HCT116 (cell line): ENCODE results near the gene ARHGEF40. TPM values are rescaled to one million over a fixed set of nuclear protein-coding genes. Genes with fewer than 3 reads are reported as not detected.

ENCODE experiments used
- ATAC-seq: fragments of 200-7000 bp; cut with Tn5 transposase; 2 replicates; pipeline ENCODE4 v1.9.1; 2020; ENCODE audit warnings: mild to moderate bottlenecking, moderate library complexity
- Bru-seq: library from RNA; stranded (reverse); fragments of 400-500 nt; gene quantifications from one replicate; lab custom pipeline; 2021; lab: Mats Ljungman, UMichigan
- BruChase-seq, 2 experiments: library from RNA; stranded (reverse); fragments of 400-500 nt; gene quantifications; one replicate each; lab custom pipeline; 2021; lab: Mats Ljungman, UMichigan
- BruUV-seq: library from RNA; stranded (reverse); fragments of 400-500 nt; replicated peaks from 2 replicates; lab custom pipeline; 2021; lab: Mats Ljungman, UMichigan
- CTCF ChIA-PET: fragments of 300-600 bp; sonication (Branson Sonifier 250); formaldehyde crosslinking; loops from one replicate; lab custom pipeline; 2021; ENCODE audit warnings: antibody characterized with exemption; lab: Charles Lee
- POLR2A ChIA-PET: fragments of 300-600, 350-600 bp; sonication (Branson Sonifier 250); formaldehyde crosslinking; loops from one replicate; lab custom pipeline; 2021; ENCODE audit warnings: antibody characterized with exemption; lab: Charles Lee
- RAD21 ChIA-PET, 2 experiments: fragments of 300-600 bp; sonication (Branson Sonifier 250); formaldehyde crosslinking; loops; one replicate each; lab custom pipeline; 2023; ENCODE audit warnings: low total read pairs in 2 of 2; ENCODE audit not compliant: uncharacterized antibody in 2 of 2, unreplicated experiment in 2 of 2, low non-redundant PET in 1 of 2; lab: Charles Lee
- DNase-seq: peaks from one replicate; pipeline ENCODE4 v3.0.0-alpha.2; 2010; ENCODE audit warnings: low read depth, low spot score
- H2AFZ ChIP-seq: fragments of 200-600 bp; shearing (Covaris generic), sonication (generic); 2 replicates; pipeline ENCODE4 v1.6.1; 2017; ENCODE audit warnings: low read depth, mixed run types, mixed read lengths, antibody characterized with exemption, low read length; ENCODE audit not compliant: poor library complexity, severe bottlenecking
- H3K27ac ChIP-seq: 2 replicates; pipeline ENCODE4 v1.5.1; 2012; ENCODE audit warnings: low read depth, low read length
- H3K27me3 ChIP-seq: fragments of 200-600 bp; sonication (generic); 2 replicates; pipeline ENCODE4 v1.6.1; 2016; ENCODE audit warnings: mixed run types, low read length, mixed read lengths; ENCODE audit not compliant: insufficient read depth
- H3K36me3 ChIP-seq, 2 experiments: fragments of 200-500 bp in 1 of 2; fragments of 200-600 bp in 1 of 2; sonication (Bioruptor generic) in 1 of 2; sonication (generic) in 1 of 2; 2 replicates each; pipeline versions ENCODE4 v1.5.1 to v1.6.1; 2014 to 2016; ENCODE audit warnings: low read length in 2 of 2, inconsistent platforms in 1 of 2, mixed read lengths in 1 of 2, mixed run types in 1 of 2; ENCODE audit not compliant: insufficient read depth in 2 of 2, control insufficient read depth in 1 of 2
- H3K4me1 ChIP-seq, 2 experiments: fragments of 200-600 bp in 1 of 2; sonication (generic) in 1 of 2; 2 replicates each; pipeline versions ENCODE4 v1.5.1 to v1.6.1; 2012 to 2017; ENCODE audit warnings: low read length in 2 of 2, inconsistent platforms in 1 of 2, mild to moderate bottlenecking in 1 of 2, mixed read lengths in 1 of 2, mixed run types in 1 of 2, moderate library complexity in 1 of 2; ENCODE audit not compliant: insufficient read depth in 2 of 2, control insufficient read depth in 1 of 2
- H3K4me2 ChIP-seq: fragments of 200-600 bp; sonication (generic); 2 replicates; pipeline ENCODE4 v1.6.1; 2017; ENCODE audit warnings: mixed run types, low read length, mixed read lengths
- H3K4me3 ChIP-seq, 2 experiments: fragments of 200-600 bp in 1 of 2; sonication (generic) in 1 of 2; replicated peaks in 1 of 2; 2 replicates each; pipeline ENCODE4 v1.5.1; 2011 to 2016; ENCODE audit warnings: low read length in 2 of 2, control low read depth in 1 of 2, low read depth in 1 of 2, mild to moderate bottlenecking in 1 of 2, mixed read lengths in 1 of 2, mixed run types in 1 of 2
- H3K79me2 ChIP-seq: fragments of 200-600 bp; sonication (generic); 2 replicates; pipeline ENCODE4 v1.6.1; 2017; ENCODE audit warnings: mild to moderate bottlenecking, mixed run types, low read length, moderate library complexity, mixed read lengths; ENCODE audit not compliant: insufficient read depth
- H3K9ac ChIP-seq: fragments of 200-600 bp; sonication (generic); 2 replicates; pipeline ENCODE4 v1.6.1; 2016; ENCODE audit warnings: low read length, mixed read lengths
- H3K9me2 ChIP-seq: fragments of 200-600 bp; sonication (generic), shearing (Covaris generic); 2 replicates; pipeline ENCODE4 v1.6.1; 2017; ENCODE audit warnings: mixed run types, mild to moderate bottlenecking, moderate library complexity; ENCODE audit not compliant: insufficient read depth
- H3K9me3 ChIP-seq, 2 experiments: fragments of 200-500 bp in 1 of 2; fragments of 200-600 bp in 1 of 2; sonication (Bioruptor generic) in 1 of 2; sonication (generic) in 1 of 2; 2 replicates each; pipeline ENCODE4 v1.6.1; 2014 to 2017; ENCODE audit warnings: low read length in 2 of 2, mixed read lengths in 2 of 2, inconsistent platforms in 1 of 2, low read depth in 1 of 2, mild to moderate bottlenecking in 1 of 2, mixed run types in 1 of 2, moderate library complexity in 1 of 2; ENCODE audit not compliant: control insufficient read depth in 1 of 2, insufficient read depth in 1 of 2
- H4K20me1 ChIP-seq: fragments of 200-600 bp; sonication (generic), shearing (Covaris generic); 2 replicates; pipeline ENCODE4 v1.6.1; 2017; ENCODE audit warnings: mixed run types, mild to moderate bottlenecking, moderate library complexity; ENCODE audit not compliant: insufficient read depth
- CBX3 ChIP-seq: IDR thresholded peaks from 2 replicates; pipeline ENCODE4 v1.6.1; 2012; ENCODE audit warnings: low read depth
- CEBPB ChIP-seq: IDR thresholded peaks from 2 replicates; pipeline ENCODE4 v1.6.1; 2012; ENCODE audit warnings: low read depth
- EZH2 ChIP-seq: fragments of 200-600 bp; sonication (generic); IDR thresholded peaks from 2 replicates; pipeline ENCODE4 v1.6.1; 2017; ENCODE audit warnings: antibody characterized with exemption, mixed run types
- EZH2phosphoT487 ChIP-seq: fragments of 200-600 bp; IDR thresholded peaks from 2 replicates; pipeline ENCODE4 v1.6.1; 2018; ENCODE audit warnings: antibody characterized with exemption, borderline replicate concordance
- JUND ChIP-seq: IDR thresholded peaks from 2 replicates; pipeline ENCODE4 v1.6.1; 2012
- POLR2AphosphoS5 ChIP-seq: IDR thresholded peaks from 2 replicates; pipeline ENCODE4 v1.6.1; 2011; ENCODE audit warnings: mild to moderate bottlenecking, low read depth, low read length, moderate library complexity
- ZFX ChIP-seq: fragments of 450-650 bp; IDR thresholded peaks from 2 replicates; pipeline ENCODE4 v1.6.1; 2017
- ZNF274 ChIP-seq: fragments of 200-500 bp; sonication (Bioruptor generic); IDR thresholded peaks from 2 replicates; pipeline ENCODE4 v1.6.1; 2014; ENCODE audit warnings: mild to moderate bottlenecking, low read depth, low read length, inconsistent platforms
- intact Hi-C: fragments of 100-400 bp; cut with micrococcal nuclease; formaldehyde crosslinking; loops from 2 replicates; pipeline ENCODE4 v1.10.0; 2022
- long read RNA-seq: library from polyadenylated mRNA; unstranded; transcript quantifications from one replicate; pipeline ENCODE4 v2.0.0, GENCODE V29; 2021; ENCODE audit not compliant: unreplicated experiment
- polyA plus RNA-seq: library from polyadenylated mRNA; unstranded; fragments of >200 nt; gene quantifications from 2 replicates; pipeline ENCODE4 v1.2.1, GENCODE V29; 2012; ENCODE audit warnings: missing spikeins
- total RNA-seq: library from RNA; stranded (reverse); gene quantifications from one replicate; pipeline ENCODE4 v1.2.1, GENCODE V29; 2021; ENCODE audit not compliant: unreplicated experiment
- TF ChIP-seq, protein P1 (sequence below), 3 experiments: fragments of 200-600 bp in 1 of 3; sonication (generic) in 1 of 3; IDR thresholded peaks in 2 of 3; conservative IDR thresholded peaks in 1 of 3; 2 replicates each; pipeline ENCODE4 v1.5.1; 2012 to 2017; ENCODE audit warnings: low read depth in 2 of 3, low read length in 2 of 3, antibody characterized with exemption in 1 of 3, borderline replicate concordance in 1 of 3, control low read depth in 1 of 3, mild to moderate bottlenecking in 1 of 3, mixed read lengths in 1 of 3, mixed run types in 1 of 3, moderate library complexity in 1 of 3; ENCODE audit not compliant: insufficient read depth in 1 of 3
- TF ChIP-seq, protein P2 (sequence below): IDR thresholded peaks from 2 replicates; pipeline ENCODE4 v1.6.1; 2012
- TF ChIP-seq, protein P3 (sequence below): IDR thresholded peaks from 2 replicates; pipeline ENCODE4 v1.6.1; 2012; ENCODE audit warnings: low read depth

Gene ARHGEF40
- total RNA-seq (6.3 TPM), Bru-seq, nascent RNA (percentile 46 among the genes with signal in this experiment), BruChase-seq, experiment 1, labeled RNA remaining after a 6-hour chase (percentile 46 among the genes with signal in this experiment), BruChase-seq, experiment 2, labeled RNA remaining after a 2-hour chase (percentile 45 among the genes with signal in this experiment)
- 4.3 and 4.7 TPM in 2 replicates for polyA plus RNA-seq
- long read RNA-seq, full-length matches to known transcripts: 1 of 13 reads
- long read RNA-seq, partial matches to known transcripts: 7 of 13 reads
- long read RNA-seq, other reads (novel, unspliced or antisense): 5 of 13 reads

DNA sequence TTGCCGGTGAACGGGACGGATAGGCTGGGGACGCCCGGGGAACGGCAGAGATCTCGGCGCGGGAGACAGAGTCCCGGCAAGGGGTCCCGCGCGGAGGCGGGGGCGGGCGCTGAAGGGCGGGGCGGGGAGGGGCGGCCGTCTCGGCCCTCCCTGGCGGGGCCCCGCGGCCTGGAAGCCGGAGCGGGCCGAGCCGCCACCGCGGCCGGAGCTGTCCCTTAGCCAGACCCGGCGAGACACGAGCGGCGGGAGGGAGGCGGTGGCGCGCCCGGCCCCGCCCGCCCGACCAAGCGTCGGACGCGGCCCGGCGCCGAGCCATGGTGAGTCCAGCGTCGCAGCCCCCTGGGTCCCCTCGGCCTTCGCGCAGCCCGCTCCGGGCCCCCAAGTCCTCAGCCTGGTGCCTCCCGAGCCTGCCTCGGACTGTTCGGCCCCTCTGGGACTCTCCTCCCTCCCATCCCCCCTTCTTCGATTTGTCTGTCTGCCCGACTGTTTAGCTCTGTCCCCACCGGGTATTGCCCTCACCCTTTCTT is at the start of gene ARHGEF40:
Gene ARHGEF40, plus strand, starts transcription at position 222 of the 527 bp plus-strand sequence. Its CDS starts 93 bp downstream, at position 315.
- CTCF ChIA-PET: interaction anchor here (1.0 to 2.4 kb wide), 6 partner anchors 17 to 99 kb away, joined by 3 to 10 read pairs (median 4); no protein-coding TSS in a partner anchor
- H3K27ac ChIP-seq: peak within 1 kb of the TSS; percentile 47; the same call in 1 of the 2 replicates
- POLR2A ChIA-PET: no interaction called here
- H4K20me1 ChIP-seq: no peaks in the 10 kb centered on the region
- no peaks in the 10 kb centered on the region for H3K79me2 ChIP-seq
- H3K27me3 ChIP-seq: 0 out of 2 replicates have a peak, but pooled peaks cover 4% of the 10 kb centered on the region
- no peaks in the 10 kb centered on the region for H3K9me3 ChIP-seq
- TF ChIP-seq POLR2AphosphoS5 (peak; percentile 29; the same call in 1 of the 2 replicates), ZFX (peak; percentile 66; the same call in 1 of the 2 replicates), CBX3 (no peak)
- BruUV-seq: no TSS peak
- peak within 1 kb of the TSS; percentile 61 to 74 for H3K4me3 ChIP-seq
- no peaks in the 10 kb centered on the region for H3K9me2 ChIP-seq
- H3K4me2 ChIP-seq: peak within 1 kb of the TSS; percentile 97
- peak within 1 kb of the TSS; percentile 54 for H2AFZ ChIP-seq
- DNase-seq (no peak), ATAC-seq (peak; percentile 78)
- no peaks in the 10 kb centered on the region for H3K36me3 ChIP-seq
- H3K4me1 ChIP-seq: peaks cover 7 to 28% of the 10 kb centered on the region in 2 experiments
- intact Hi-C loops: no loop called here
- RAD21 ChIA-PET: interaction anchor here (0.7 to 1.8 kb wide), 2 partner anchors 55 to 92 kb away, joined by 6 read pairs; no protein-coding TSS in a partner anchor
- H3K9ac ChIP-seq: peak within 1 kb of the TSS; percentile 60

DNA sequence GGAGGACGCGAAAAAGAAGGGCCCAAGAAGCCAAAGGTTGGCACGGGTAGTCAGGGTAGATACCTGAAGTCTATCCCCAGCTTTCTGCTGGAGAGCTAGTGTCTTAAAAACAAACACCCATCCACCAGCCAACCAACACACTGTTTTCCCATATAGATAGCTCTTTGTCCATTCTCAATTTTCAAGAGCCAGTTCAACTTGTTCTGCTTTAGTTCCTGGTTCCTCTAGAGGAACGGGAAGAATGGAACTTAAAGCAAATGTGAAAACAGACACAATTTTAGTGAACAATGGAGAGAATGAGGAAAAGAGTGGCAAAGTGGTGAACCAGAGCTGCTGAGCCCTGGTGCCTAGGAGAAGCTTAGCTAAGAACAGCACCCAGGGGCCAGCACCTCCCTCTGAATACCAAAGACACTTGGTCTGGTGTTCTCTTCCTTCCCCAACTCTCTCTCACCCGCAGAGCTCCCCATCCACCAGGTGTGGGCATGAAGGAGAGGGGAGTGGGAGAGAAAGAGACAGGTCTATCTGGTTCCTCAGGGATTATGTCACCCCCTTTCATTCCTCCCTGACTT is 49.0 kb upstream of the ARHGEF40 start:
- intact Hi-C loops: no loop called here
- no peaks in the 10 kb centered on the region for H3K27me3 ChIP-seq
- CTCF ChIA-PET: interaction anchor here (0.9 to 1.5 kb wide), 2 partner anchors 9 to 19 kb away, joined by 3 to 6 read pairs; no protein-coding TSS in a partner anchor

More for the DNA sequence above, 49.0 kb upstream of the ARHGEF40 start:
- Histone ChIP-seq H3K9me2 (no peaks in the 10 kb centered on the region), H3K27ac (no peak overlapping the region), H3K4me3 (no peak overlapping the region), H2AFZ (no peak overlapping the region), H3K9me3 (no peaks in the 10 kb centered on the region), H3K79me2 (no peaks in the 10 kb centered on the region), H3K9ac (no peak overlapping the region), H3K4me1 (peaks cover 10 to 17% of the 10 kb centered on the region in 2 experiments; a peak in 3 of 4 replicates), H4K20me1 (no peaks in the 10 kb centered on the region), H3K4me2 (no peak overlapping the region), H3K36me3 (no peaks in the 10 kb centered on the region; a peak in 1 of 4 replicates)
- DNase-seq (no peak), ATAC-seq (no peak)
- TF ChIP-seq EZH2phosphoT487: no peak
- TF ChIP-seq, protein P1, sequence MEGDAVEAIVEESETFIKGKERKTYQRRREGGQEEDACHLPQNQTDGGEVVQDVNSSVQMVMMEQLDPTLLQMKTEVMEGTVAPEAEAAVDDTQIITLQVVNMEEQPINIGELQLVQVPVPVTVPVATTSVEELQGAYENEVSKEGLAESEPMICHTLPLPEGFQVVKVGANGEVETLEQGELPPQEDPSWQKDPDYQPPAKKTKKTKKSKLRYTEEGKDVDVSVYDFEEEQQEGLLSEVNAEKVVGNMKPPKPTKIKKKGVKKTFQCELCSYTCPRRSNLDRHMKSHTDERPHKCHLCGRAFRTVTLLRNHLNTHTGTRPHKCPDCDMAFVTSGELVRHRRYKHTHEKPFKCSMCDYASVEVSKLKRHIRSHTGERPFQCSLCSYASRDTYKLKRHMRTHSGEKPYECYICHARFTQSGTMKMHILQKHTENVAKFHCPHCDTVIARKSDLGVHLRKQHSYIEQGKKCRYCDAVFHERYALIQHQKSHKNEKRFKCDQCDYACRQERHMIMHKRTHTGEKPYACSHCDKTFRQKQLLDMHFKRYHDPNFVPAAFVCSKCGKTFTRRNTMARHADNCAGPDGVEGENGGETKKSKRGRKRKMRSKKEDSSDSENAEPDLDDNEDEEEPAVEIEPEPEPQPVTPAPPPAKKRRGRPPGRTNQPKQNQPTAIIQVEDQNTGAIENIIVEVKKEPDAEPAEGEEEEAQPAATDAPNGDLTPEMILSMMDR (IDR thresholded peaks at IDR 0.05 in 2 of 3, conservative IDR thresholded peaks at IDR 0.05 in 1 of 3; ENCODE audit: borderline replicate concordance in 1 of 3, insufficient read depth in 1 of 3, low read depth in 2 of 3, low read length in 2 of 3): no peak
- TF ChIP-seq CEBPB: no peak
- TF ChIP-seq EZH2: no peak
- TF ChIP-seq, protein P2, sequence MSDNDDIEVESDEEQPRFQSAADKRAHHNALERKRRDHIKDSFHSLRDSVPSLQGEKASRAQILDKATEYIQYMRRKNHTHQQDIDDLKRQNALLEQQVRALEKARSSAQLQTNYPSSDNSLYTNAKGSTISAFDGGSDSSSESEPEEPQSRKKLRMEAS: no peak
- TF ChIP-seq JUND: no peak
- no peak for TF ChIP-seq POLR2AphosphoS5
- TF ChIP-seq CBX3: no peak
- TF ChIP-seq ZFX: no peak
- TF ChIP-seq, protein P3, sequence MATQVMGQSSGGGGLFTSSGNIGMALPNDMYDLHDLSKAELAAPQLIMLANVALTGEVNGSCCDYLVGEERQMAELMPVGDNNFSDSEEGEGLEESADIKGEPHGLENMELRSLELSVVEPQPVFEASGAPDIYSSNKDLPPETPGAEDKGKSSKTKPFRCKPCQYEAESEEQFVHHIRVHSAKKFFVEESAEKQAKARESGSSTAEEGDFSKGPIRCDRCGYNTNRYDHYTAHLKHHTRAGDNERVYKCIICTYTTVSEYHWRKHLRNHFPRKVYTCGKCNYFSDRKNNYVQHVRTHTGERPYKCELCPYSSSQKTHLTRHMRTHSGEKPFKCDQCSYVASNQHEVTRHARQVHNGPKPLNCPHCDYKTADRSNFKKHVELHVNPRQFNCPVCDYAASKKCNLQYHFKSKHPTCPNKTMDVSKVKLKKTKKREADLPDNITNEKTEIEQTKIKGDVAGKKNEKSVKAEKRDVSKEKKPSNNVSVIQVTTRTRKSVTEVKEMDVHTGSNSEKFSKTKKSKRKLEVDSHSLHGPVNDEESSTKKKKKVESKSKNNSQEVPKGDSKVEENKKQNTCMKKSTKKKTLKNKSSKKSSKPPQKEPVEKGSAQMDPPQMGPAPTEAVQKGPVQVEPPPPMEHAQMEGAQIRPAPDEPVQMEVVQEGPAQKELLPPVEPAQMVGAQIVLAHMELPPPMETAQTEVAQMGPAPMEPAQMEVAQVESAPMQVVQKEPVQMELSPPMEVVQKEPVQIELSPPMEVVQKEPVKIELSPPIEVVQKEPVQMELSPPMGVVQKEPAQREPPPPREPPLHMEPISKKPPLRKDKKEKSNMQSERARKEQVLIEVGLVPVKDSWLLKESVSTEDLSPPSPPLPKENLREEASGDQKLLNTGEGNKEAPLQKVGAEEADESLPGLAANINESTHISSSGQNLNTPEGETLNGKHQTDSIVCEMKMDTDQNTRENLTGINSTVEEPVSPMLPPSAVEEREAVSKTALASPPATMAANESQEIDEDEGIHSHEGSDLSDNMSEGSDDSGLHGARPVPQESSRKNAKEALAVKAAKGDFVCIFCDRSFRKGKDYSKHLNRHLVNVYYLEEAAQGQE: no peak
- TF ChIP-seq ZNF274: no peak
- RAD21 ChIA-PET: no interaction called here
- POLR2A ChIA-PET: no interaction called here
- no TSS peak for BruUV-seq
